Heart right ventricle (tissue), 16 donors: Measurements from ENCODE around the gene GKN2. TPM values are rescaled to one million over a fixed set of nuclear protein-coding genes. Genes with fewer than 3 reads are reported as not detected.

Experiments
- ATAC-seq, 8 donors: fragments of 200-7000 bp; cut with Tn5 transposase; one replicate each; pipeline ENCODE4 v1.9.1; 2020; ENCODE audit warnings: mild to moderate bottlenecking in 8 of 8, moderate library complexity in 8 of 8, moderate number of reproducible peaks in 1 of 8
- DNase-seq, 2 donors: peaks; one replicate each; pipeline ENCODE4 v3.0.0-alpha.2; 2020
- H3K27ac ChIP-seq, 10 donors: fragments of 200-600 bp; sonication (generic) in 2 of 10; one replicate each; pipeline versions ENCODE4 v1.5.0 to v1.8.0; 2020 to 2022; ENCODE audit warnings: mild to moderate bottlenecking in 3 of 10
- H3K27me3 ChIP-seq, 7 donors: fragments of 200-600 bp; one replicate each; pipeline ENCODE4 v1.8.0; 2021 to 2022; ENCODE audit warnings: mild to moderate bottlenecking in 2 of 7
- H3K36me3 ChIP-seq, 9 donors: fragments of 200-600 bp; sonication (generic) in 1 of 9; one replicate each; pipeline versions ENCODE4 v1.5.0 to v1.8.0; 2020 to 2022; ENCODE audit warnings: mild to moderate bottlenecking in 2 of 9
- H3K4me1 ChIP-seq, 9 donors: fragments of 200-600 bp; sonication (generic) in 1 of 9; one replicate each; pipeline versions ENCODE4 v1.5.0 to v1.8.0; 2020 to 2022; ENCODE audit warnings: mild to moderate bottlenecking in 4 of 9
- H3K4me3 ChIP-seq, 10 donors: fragments of 200-600 bp; sonication (generic) in 2 of 10; one replicate each; pipeline versions ENCODE4 v1.5.0 to v1.8.0; 2020 to 2022; ENCODE audit warnings: mild to moderate bottlenecking in 7 of 10, moderate library complexity in 2 of 10
- H3K9me3 ChIP-seq, 11 donors: fragments of 200-600 bp in 10 of 11; sonication (generic) in 2 of 11; one replicate each; pipeline versions ENCODE4 v1.5.0 to v1.8.0; 2013 to 2022; ENCODE audit warnings: mild to moderate bottlenecking in 2 of 11, control low read depth in 1 of 11, moderate library complexity in 1 of 11
- WGBS, 2 donors: extraction: QIAGEN DNeasy Blood & Tissue Kit; methylation state at CpG; one replicate each; pipeline ENCODE4 v1.1.7; 2013; ENCODE audit warnings: inconsistent platforms in 1 of 2; 5-methylcytosine and 5-hydroxymethylcytosine counted together
- intact Hi-C, 10 donors: fragments of 100-400 bp; cut with DNase I; formaldehyde crosslinking; loops; one replicate each; pipeline versions ENCODE4 v1.11.1 to v1.14.2; 2022
- polyA plus RNA-seq, 2 donors: library from polyadenylated mRNA; stranded (reverse); fragments of 200-250 nt; gene quantifications; one replicate each; pipeline ENCODE4 v1.2.3, GENCODE V29; 2013
- total RNA-seq, 10 donors: library from RNA; stranded (reverse); fragmentation: NEBNext Ultra II Directional in 3 of 10; extraction: Animal tissue kit (Norgen Biotek cat#: 25700) in 3 of 10; gene quantifications; one replicate each; pipeline versions ENCODE4 v1.2.1 to v1.2.4, GENCODE V29; 2021 to 2023
- TF ChIP-seq, protein P1 (sequence below), 9 donors: fragments of 200-600 bp; sonication (generic) in 2 of 9; IDR thresholded peaks; one replicate each; pipeline versions ENCODE4 v1.5.0 to v1.8.0; 2021 to 2022; ENCODE audit warnings: antibody characterized with exemption in 9 of 9, mild to moderate bottlenecking in 5 of 9, moderate library complexity in 1 of 9
- donor health status: Arrhythmogenic right ventricular cardiomyopathy.
- donor health status: ischemic (EF 13 %, LVEDD 7.1; RV severe dilation, severe dysfunction).
- donor health status: healthy with polysubstance abuse.
- donor health status: DM: no; HTN: yes; CAD: no.
- donor health status: DM: no; HTN: no; CAD: no.
- donor health status: ischemic (EF 25% LVEDD 6.9; RV normal size, moderate dysfunction).
- donor health status: ischemic (EF 25% LVEDD 5.7; RV mildly dilated, moderate dysfunction).
- donor health status: healthy.
- donor health status: DM: yes; HTN: yes; CAD: no.
- donor health status: Ischemic cardiomyopathy.
- donor health status: ischemic (EF 35%, LVEDD 5.7; RV mildly dilated, moderate dysfunction).
- donor health status: nonischemic (EF 11% LVEDD 7.7; RV severe dilation, severe dysfunction).
- donor health status: DM: yes; HTN: yes; CAD: no.
- donor health status: PGD.
- donor health status: ischemic (EF 29% LVEDD 5.4; RV normal size, mild dysfunction).
- donor health status: nonischemic (EF 23%, LVEDD 6.1; RV moderate dilation, normal function).

GKN2 gene
- total and polyA plus RNA-seq, 12 donors: not detected

- 79 to 81% methylated on average over 3 of the region's 3 CpGs for WGBS, 2 donors
- H3K4me1 ChIP-seq: peaks cover 0 to 13% (median 0%) of the 10 kb centered on the region in 9 donors
- H3K27ac ChIP-seq: no peak overlapping the region
- no peak overlapping the region for H3K4me3 ChIP-seq
- ATAC-seq: no peak
- intact Hi-C loops: no loop called here
- H3K27me3 ChIP-seq: peaks cover 0 to 4% (median 0%) of the 10 kb centered on the region in 7 donors
- no peaks in the 10 kb centered on the region for H3K9me3 ChIP-seq
- DNase-seq: no peak
- TF ChIP-seq, protein P1, sequence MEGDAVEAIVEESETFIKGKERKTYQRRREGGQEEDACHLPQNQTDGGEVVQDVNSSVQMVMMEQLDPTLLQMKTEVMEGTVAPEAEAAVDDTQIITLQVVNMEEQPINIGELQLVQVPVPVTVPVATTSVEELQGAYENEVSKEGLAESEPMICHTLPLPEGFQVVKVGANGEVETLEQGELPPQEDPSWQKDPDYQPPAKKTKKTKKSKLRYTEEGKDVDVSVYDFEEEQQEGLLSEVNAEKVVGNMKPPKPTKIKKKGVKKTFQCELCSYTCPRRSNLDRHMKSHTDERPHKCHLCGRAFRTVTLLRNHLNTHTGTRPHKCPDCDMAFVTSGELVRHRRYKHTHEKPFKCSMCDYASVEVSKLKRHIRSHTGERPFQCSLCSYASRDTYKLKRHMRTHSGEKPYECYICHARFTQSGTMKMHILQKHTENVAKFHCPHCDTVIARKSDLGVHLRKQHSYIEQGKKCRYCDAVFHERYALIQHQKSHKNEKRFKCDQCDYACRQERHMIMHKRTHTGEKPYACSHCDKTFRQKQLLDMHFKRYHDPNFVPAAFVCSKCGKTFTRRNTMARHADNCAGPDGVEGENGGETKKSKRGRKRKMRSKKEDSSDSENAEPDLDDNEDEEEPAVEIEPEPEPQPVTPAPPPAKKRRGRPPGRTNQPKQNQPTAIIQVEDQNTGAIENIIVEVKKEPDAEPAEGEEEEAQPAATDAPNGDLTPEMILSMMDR (IDR thresholded peaks at IDR 0.05): no peak
- no peaks in the 10 kb centered on the region for H3K36me3 ChIP-seq
These were observed 35.5 kb downstream of the GKN2 start for GRCh38 chr2:68917034-68917718.

- no peak overlapping the region for H3K4me3 ChIP-seq
- TF ChIP-seq, protein P1 (IDR thresholded peaks at IDR 0.05): no peak
- ATAC-seq: peak in 1 of 8 donors; percentile 35
- WGBS, 2 donors: 21 to 33% methylated on average over 1 of the region's 1 CpG
- intact Hi-C loops: no loop called here
- no peak overlapping the region for H3K27ac ChIP-seq
- no peaks in the 10 kb centered on the region for H3K9me3 ChIP-seq
- no peaks in the 10 kb centered on the region for H3K36me3 ChIP-seq
- peaks cover 0 to 11% (median 0%) of the 10 kb centered on the region in 7 donors for H3K27me3 ChIP-seq
- H3K4me1 ChIP-seq: peaks cover 0 to 21% (median 0%) of the 10 kb centered on the region in 9 donors
- DNase-seq: peak; percentile 17
These were observed 36.5 kb downstream of the GKN2 start for GRCh38 chr2:68916226-68916625.

DNA sequence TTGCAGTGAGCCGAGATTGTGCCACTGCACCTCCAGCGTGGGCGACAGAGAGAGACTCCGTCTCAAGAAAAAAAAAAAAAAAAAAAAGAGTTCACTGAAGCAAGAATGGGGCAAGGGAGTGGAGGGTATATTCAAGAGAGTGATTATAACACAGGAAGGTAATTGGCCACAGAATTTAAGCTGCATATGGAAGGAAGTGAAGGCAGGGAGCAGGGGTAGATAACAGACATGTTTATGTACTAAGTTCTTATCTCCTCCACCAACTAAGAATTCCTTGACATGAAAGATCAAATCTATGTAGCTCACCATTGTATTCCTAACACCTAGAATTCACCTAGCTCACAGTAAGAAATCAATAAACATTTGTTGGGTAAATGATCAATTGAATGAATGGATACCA, 37.3 kb downstream of the GKN2 start:
- Histone ChIP-seq H3K27me3 (peaks cover 0 to 12% (median 0%) of the 10 kb centered on the region in 7 donors), H3K36me3 (no peaks in the 10 kb centered on the region), H3K27ac (no peak overlapping the region), H3K4me3 (no peak overlapping the region), H3K4me1 (peaks cover 0 to 21% (median 0%) of the 10 kb centered on the region in 9 donors), H3K9me3 (no peaks in the 10 kb centered on the region)
- WGBS, 2 donors: 92 to 94% methylated on average over 4 of the region's 4 CpGs
- ATAC-seq: no peak
- intact Hi-C loops: no loop called here
- DNase-seq: no peak
- TF ChIP-seq, protein P1 (IDR thresholded peaks at IDR 0.05): no peak

GRCh38 chr2:68913359-68913758, 39.3 kb downstream of the GKN2 start:
- TF ChIP-seq, protein P1 (IDR thresholded peaks at IDR 0.05): no peak
- Histone ChIP-seq H3K4me3 (no peak overlapping the region), H3K27ac (no peak overlapping the region), H3K4me1 (peaks cover 0 to 35% (median 6%) of the 10 kb centered on the region in 9 donors), H3K27me3 (peaks cover 0 to 12% (median 0%) of the 10 kb centered on the region in 7 donors), H3K36me3 (no peaks in the 10 kb centered on the region), H3K9me3 (no peaks in the 10 kb centered on the region)
- intact Hi-C loops: loop anchor here in 6 of 10 donors (5.0 kb wide), 5 partner anchors 76 to 206 kb away; no protein-coding TSS in a partner anchor
- 95% methylated on average over 3 of the region's 3 CpGs for WGBS, 2 donors
- DNase-seq (no peak), ATAC-seq (no peak)
